ENCODE results near the gene ADH6. TPM values are rescaled to one million over a fixed set of nuclear protein-coding genes. Genes with fewer than 3 reads are reported as not detected.

The ADH6 gene
- total RNA-seq, 2 donors from 2014 or later, result not detected

DNA sequence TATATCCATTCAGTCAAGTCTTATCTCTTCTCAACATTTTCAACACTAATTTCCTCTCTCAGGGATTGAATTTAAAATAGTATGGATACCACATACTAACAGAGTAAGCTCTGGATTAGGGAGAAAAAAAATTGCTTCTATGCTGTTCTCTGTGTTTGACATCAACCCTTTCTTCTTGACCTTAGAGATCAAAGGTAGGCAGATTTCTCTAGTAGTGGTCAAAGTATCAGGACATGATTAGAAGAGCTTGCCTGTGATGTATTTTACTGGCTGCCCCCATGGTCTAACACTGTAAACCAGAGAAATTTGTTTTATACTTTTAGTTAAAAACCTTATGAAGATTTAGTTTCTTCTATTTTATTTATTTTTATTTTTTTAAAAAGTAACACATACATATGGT, 8.3 kb downstream of the ADH6 start:
- no peak for TF ChIP-seq POLR2A (IDR thresholded peaks at IDR 0.05)
- TF ChIP-seq, protein P1, sequence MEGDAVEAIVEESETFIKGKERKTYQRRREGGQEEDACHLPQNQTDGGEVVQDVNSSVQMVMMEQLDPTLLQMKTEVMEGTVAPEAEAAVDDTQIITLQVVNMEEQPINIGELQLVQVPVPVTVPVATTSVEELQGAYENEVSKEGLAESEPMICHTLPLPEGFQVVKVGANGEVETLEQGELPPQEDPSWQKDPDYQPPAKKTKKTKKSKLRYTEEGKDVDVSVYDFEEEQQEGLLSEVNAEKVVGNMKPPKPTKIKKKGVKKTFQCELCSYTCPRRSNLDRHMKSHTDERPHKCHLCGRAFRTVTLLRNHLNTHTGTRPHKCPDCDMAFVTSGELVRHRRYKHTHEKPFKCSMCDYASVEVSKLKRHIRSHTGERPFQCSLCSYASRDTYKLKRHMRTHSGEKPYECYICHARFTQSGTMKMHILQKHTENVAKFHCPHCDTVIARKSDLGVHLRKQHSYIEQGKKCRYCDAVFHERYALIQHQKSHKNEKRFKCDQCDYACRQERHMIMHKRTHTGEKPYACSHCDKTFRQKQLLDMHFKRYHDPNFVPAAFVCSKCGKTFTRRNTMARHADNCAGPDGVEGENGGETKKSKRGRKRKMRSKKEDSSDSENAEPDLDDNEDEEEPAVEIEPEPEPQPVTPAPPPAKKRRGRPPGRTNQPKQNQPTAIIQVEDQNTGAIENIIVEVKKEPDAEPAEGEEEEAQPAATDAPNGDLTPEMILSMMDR (IDR thresholded peaks at IDR 0.05), result no peak
- TF ChIP-seq POLR2AphosphoS5 (IDR thresholded peaks at IDR 0.05), result no peak
- Histone ChIP-seq H3K27me3 (replicated peaks; ENCODE audit: insufficient read depth) (no peaks in the 10 kb centered on the region), H3K4me3 (no peak overlapping the region), H3K9me3 (no peaks in the 10 kb centered on the region), H3K4me1 (replicated peaks) (no peaks in the 10 kb centered on the region), H3K36me3 (no peaks in the 10 kb centered on the region), H3K27ac (no peak overlapping the region)
- DNase-seq (ENCODE audit: low spot score), result no peak
- intact Hi-C loops (cut with DNase I), result no loop called here

DNA sequence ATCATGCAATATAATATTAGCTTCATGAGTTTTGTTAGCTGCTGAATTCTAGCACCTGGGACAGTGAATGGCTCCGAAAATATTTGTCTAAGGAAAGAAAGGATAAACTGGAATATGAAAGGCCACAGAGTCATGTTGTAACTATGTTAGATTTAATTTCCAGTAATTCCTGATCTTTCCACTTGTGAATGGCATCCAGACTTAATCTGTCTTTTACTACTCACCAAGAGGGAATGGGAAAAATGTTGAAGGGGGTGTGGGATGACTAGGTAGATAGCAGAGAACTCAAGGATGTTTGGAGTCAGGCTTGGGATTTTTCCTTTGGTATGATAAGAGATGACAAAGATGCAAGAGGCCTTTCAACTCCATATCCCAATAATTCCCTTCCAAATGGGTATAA, 9.4 kb downstream of the ADH6 start:
- H3K27me3 ChIP-seq (replicated peaks; ENCODE audit: insufficient read depth), result no peaks in the 10 kb centered on the region
- no peak overlapping the region for H3K27ac ChIP-seq
- H3K9me3 ChIP-seq, result no peaks in the 10 kb centered on the region
- H3K4me1 ChIP-seq (replicated peaks), result no peaks in the 10 kb centered on the region
- no peak for TF ChIP-seq POLR2A (IDR thresholded peaks at IDR 0.05)
- TF ChIP-seq, protein P1 (IDR thresholded peaks at IDR 0.05), result no peak
- TF ChIP-seq POLR2AphosphoS5 (IDR thresholded peaks at IDR 0.05), result no peak
- H3K36me3 ChIP-seq, result no peaks in the 10 kb centered on the region
- WGBS, result 90% methylated on average over 1 of the region's 1 CpG
- DNase-seq (ENCODE audit: low spot score), result no peak
- no peak overlapping the region for H3K4me3 ChIP-seq
- intact Hi-C loops (cut with DNase I), result loop anchor here (10.0 kb wide), 1 partner anchor 245 kb away; no protein-coding TSS in a partner anchor

DNA sequence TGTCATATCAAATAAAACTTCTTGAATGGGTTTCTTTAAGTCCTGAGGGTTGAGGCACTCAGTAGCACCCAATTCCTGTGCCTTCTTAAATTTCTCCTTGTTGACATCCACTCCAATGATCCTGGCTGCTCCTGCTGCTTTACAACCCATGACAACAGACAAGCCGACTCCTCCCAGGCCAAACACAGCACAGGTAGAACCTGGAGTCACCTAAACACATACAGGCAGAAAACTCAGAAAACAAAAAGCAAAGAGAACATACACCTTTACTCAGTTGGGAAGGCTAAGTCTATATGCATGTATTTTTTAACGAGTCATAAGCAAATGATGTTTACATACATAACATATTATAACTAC, 10.3 kb downstream of the ADH6 start:
- intact Hi-C loops (cut with DNase I), result loop anchor here (10.0 kb wide), 1 partner anchor 246 kb away; no protein-coding TSS in a partner anchor

DNA sequence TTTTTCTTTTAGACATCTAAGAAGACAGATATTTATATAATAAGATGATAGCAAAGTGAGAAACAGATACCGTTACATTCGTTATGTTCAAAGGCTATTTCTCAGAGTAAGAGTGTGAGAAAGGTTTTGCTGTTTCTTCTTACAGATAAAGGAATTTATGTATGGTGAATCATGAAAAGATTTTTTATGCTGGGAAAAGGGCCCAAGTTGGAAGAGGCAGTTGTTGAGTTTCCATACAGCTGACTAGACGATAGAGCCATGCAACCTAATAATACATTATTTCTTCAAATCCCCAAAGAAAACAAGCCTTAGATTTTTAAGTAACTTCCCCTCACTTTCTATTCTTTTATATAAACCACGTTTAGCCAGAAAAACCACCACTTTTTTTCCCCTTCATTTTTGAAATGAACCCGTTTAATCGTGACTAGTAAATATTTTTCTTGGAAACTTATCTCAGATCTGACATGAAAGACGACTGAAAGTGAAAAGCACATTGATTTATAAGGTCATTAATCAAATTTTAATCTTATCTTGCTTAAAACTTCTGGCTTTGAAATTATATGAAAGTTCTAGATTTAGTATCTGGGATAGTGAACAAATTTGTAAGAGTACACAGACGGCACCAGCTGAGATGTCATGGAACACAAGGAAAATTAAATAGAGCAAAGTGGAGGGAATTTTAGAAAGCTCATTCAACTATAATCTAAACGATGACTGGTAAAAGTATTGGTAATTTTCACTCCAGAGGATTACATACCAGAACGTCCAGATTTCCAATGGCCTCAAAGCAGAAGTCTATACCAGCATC, 10.9 kb downstream of the ADH6 start:
- TF ChIP-seq, protein P1 (IDR thresholded peaks at IDR 0.05), result no peak
- TF ChIP-seq POLR2AphosphoS5 (IDR thresholded peaks at IDR 0.05) (no peak), POLR2A (IDR thresholded peaks at IDR 0.05) (no peak)
- H3K27ac ChIP-seq, result no peak overlapping the region
- H3K9me3 ChIP-seq, result no peaks in the 10 kb centered on the region
- no peaks in the 10 kb centered on the region for H3K27me3 ChIP-seq (replicated peaks; ENCODE audit: insufficient read depth)
- no peak overlapping the region for H3K4me3 ChIP-seq
- DNase-seq (ENCODE audit: low spot score), result no peak
- WGBS, result 23% methylated on average over 10 of the region's 10 CpGs
- no peaks in the 10 kb centered on the region for H3K36me3 ChIP-seq
- intact Hi-C loops (cut with DNase I), result loop anchor here (10.0 kb wide), 1 partner anchor 247 kb away; no protein-coding TSS in a partner anchor
- H3K4me1 ChIP-seq (replicated peaks), result no peaks in the 10 kb centered on the region

More for the DNA sequence above, 10.3 kb downstream of the ADH6 start:
- 55% methylated on average over 2 of the region's 2 CpGs for WGBS
- Histone ChIP-seq H3K4me3 (no peak overlapping the region), H3K36me3 (no peaks in the 10 kb centered on the region), H3K27ac (no peak overlapping the region), H3K9me3 (no peaks in the 10 kb centered on the region), H3K4me1 (replicated peaks) (no peaks in the 10 kb centered on the region), H3K27me3 (replicated peaks; ENCODE audit: insufficient read depth) (no peaks in the 10 kb centered on the region)
- no peak for DNase-seq (ENCODE audit: low spot score)
- TF ChIP-seq POLR2A (IDR thresholded peaks at IDR 0.05) (no peak), POLR2AphosphoS5 (IDR thresholded peaks at IDR 0.05) (no peak)
- TF ChIP-seq, protein P1 (IDR thresholded peaks at IDR 0.05), result no peak

Data from prostate gland (tissue), 2 donors.